ENCODE results near the gene NUCB2. TPM values are rescaled to one million over a fixed set of nuclear protein-coding genes. Genes with fewer than 3 reads are reported as not detected.
A peak's percentile ranks its signal among the peaks of the same experiment; 100 is the strongest.
"Not testable (repeated sequence)": the region's sequence is repeated elsewhere in the genome, so short reads cannot be mapped to it uniquely, and the experiment has no call there.

NUCB2 gene
- total RNA-seq = 10 to 100 TPM; 48.9 to 93.8 TPM

DNA sequence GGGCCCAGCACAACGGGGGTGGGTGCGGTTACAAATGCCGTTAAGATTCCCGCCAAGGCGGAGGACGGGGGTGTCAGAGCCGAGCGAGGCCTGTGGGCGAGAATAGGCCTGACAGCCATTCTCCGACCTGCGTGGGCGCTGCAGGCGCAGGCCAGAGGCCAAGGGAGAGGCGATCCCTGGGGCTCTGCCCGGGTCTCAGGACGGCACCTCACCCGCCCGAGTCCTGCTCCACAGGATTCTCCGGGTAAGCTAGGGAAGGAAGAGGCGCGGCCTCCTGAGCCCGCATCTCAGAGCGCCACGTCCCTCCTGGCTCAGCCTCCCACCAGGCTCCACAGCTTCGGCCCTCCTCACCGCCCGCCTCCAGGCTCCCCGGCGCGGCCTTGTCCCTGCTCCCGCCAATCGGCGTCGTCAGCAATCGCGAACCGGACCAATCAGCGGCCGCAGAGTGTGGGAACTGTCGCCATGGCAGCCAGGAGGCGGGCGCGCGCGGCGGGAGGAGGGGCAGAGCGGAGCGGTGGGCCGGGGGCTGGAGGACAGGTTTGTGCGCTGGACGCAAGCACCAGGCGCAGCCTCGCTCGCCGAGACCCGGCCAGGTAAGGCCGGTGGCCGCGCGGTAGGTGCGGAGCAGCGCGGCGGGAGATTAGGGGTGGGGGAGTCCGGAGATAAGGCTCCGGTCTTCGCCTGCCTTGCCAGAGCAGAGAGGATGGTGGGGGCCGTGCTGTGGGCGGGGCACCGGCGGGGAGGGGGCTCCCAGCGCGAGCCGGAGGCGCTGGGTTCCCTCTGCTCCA is at the start of gene NUCB2:
TSS of gene NUCB2 (plus strand) at position 504 of the 788 bp plus-strand sequence. CDS start 18,585 bp downstream, outside the sequence.
- H3K27me3 ChIP-seq (replicated peaks; ENCODE audit: insufficient read depth) = no peaks in the 10 kb centered on the region
- no peaks in the 10 kb centered on the region for H3K36me3 ChIP-seq
- peak; percentile 95 for ATAC-seq (ENCODE audit: insufficient number of reproducible peaks, low FRiP score, low read depth)
- peak within 1 kb of the TSS; percentile 74 to 83 for H3K27ac ChIP-seq
- DNase-seq (ENCODE audit: low spot score) = peak; percentile 91
- H3K9me3 ChIP-seq = no peaks in the 10 kb centered on the region
- H3K4me3 ChIP-seq = peak within 1 kb of the TSS; percentile 85
- H3K4me1 ChIP-seq (ENCODE audit: control insufficient read depth in 1 of 2, low read depth in 2 of 2) = peaks cover 4 to 8% of the 10 kb centered on the region in 2 donors
- TF ChIP-seq, protein P1, sequence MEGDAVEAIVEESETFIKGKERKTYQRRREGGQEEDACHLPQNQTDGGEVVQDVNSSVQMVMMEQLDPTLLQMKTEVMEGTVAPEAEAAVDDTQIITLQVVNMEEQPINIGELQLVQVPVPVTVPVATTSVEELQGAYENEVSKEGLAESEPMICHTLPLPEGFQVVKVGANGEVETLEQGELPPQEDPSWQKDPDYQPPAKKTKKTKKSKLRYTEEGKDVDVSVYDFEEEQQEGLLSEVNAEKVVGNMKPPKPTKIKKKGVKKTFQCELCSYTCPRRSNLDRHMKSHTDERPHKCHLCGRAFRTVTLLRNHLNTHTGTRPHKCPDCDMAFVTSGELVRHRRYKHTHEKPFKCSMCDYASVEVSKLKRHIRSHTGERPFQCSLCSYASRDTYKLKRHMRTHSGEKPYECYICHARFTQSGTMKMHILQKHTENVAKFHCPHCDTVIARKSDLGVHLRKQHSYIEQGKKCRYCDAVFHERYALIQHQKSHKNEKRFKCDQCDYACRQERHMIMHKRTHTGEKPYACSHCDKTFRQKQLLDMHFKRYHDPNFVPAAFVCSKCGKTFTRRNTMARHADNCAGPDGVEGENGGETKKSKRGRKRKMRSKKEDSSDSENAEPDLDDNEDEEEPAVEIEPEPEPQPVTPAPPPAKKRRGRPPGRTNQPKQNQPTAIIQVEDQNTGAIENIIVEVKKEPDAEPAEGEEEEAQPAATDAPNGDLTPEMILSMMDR (IDR thresholded peaks at IDR 0.05) = no peak

DNA sequence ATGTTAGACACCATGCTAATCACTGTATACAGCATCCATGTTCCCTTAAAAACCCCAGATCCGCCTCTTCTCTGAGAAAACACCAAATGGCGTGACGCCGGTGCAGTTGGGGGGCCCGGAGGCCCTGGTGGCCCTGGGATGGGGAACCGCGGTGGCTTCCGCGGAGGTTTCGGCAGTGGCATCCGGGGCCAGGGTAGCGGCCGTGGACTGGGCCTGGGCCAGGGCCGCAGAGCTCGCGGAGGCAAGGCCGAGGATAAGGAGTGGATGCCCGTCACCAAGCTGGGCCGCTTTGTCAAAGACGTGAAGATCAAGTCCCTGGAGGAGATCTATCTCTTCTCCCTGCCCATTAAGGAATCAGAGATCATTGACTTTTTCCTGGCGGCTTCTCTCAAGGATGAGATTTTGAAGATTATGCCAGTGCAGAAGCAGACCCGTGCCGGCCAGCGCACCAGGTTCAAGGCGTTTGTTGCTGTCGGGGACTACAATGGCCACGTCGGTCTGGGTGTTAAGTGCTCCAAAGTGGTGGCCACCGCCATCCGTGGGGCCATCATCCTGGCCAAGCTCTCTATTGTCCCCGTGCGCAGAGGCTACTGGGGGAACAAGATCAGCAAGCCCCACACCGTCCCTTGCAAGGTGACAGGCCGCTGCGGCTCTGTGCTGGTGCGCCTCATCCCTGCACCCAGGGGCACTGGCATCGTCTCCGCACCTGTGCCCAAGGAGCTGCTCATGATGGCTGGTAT is 48.2 kb upstream of the NUCB2 start:
- not testable (repeated sequence) for H3K27ac ChIP-seq; H3K9me3 ChIP-seq; H3K27me3 ChIP-seq (replicated peaks; ENCODE audit: insufficient read depth); DNase-seq (ENCODE audit: low spot score); H3K4me1 ChIP-seq (ENCODE audit: control insufficient read depth in 1 of 2, low read depth in 2 of 2); ATAC-seq (ENCODE audit: insufficient number of reproducible peaks, low FRiP score, low read depth); H3K4me3 ChIP-seq; H3K36me3 ChIP-seq

DNA sequence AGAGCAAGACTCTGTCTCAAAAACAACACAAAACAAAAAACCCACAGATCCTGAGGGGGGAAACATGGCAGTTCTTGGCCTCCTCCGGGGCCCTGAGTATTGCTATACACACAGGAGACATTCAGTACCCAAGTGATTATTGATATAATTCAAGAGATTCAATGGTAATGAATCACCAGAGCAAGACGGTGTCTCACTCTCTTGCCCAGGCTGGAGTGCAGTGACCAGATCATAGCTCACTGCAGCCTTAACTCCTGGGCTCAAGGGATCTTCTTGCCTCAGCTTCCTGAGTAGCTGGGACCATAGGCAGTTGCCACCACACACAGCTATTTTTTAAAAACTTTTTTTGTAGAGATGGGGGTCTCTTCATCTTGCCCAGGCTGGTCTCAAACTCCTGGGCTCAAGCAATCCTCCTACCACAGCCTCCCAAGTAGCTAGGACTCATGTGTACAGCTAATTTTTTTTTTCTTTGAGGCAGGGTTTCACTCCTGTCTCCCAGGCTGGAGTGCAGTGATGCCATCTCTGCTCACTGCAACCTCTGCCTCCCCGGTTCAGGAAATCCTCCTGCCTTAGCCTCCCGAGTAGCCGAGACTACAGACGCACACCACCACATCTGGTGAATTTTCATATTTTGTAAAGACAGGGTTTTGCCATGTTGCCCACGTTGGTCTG is 46.9 kb upstream of the NUCB2 start:
- Histone ChIP-seq H3K9me3 (no peaks in the 10 kb centered on the region), H3K27me3 (replicated peaks; ENCODE audit: insufficient read depth) (no peaks in the 10 kb centered on the region), H3K4me1 (ENCODE audit: control insufficient read depth in 1 of 2, low read depth in 2 of 2) (no peaks in the 10 kb centered on the region), H3K4me3 (no peak overlapping the region), H3K36me3 (no peaks in the 10 kb centered on the region), H3K27ac (no peak overlapping the region)
- ATAC-seq (ENCODE audit: insufficient number of reproducible peaks, low FRiP score, low read depth) (no peak), DNase-seq (ENCODE audit: low spot score) (no peak)
- TF ChIP-seq, protein P1 (IDR thresholded peaks at IDR 0.05) = no peak

DNA sequence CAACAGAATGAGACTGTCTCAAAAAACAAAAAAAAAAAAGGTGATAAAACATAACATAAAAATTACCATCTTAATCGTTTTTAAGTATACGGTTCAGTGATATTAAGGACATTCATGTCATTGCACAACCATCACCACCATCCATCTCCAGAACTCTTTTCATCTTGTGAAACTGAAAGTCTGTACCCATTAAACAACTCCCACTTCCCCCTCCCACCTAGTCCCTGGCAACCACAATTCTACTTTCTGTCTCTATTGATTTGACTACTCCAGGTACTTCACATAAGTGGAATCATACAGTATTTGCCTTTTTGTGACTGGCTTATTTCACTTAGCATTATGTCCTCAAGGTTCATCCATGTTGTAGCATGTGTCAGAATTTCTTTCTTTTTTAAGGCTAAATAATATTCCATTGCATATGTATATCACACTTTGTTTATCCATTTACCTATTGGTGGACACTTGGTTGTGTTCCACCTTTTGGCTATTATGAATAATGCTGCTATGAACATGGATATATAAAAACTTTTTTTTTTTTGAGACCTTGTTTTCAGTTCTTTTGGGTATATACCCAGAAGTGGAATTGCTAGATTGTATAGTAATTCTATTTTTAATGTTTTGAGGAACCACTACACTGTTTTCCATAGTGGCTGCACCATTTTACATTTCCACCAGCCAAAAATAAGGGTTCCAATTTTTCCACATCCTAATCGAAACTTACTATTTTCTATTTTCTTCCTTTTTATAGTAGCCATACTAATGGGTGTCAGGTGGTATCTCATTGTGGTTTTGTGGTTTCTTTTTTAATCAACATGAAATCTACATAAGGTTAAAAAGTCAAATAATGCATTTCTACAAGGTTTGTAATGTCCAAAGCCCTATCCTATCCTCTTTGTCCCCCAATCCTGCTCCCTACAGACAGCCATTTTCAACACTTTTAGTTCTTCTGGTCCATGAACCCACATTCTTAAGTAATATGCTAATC is 45.4 kb upstream of the NUCB2 start:
- Histone ChIP-seq H3K27ac (no peak overlapping the region), H3K27me3 (replicated peaks; ENCODE audit: insufficient read depth) (no peaks in the 10 kb centered on the region), H3K4me1 (ENCODE audit: control insufficient read depth in 1 of 2, low read depth in 2 of 2) (no peaks in the 10 kb centered on the region), H3K9me3 (no peaks in the 10 kb centered on the region), H3K36me3 (no peaks in the 10 kb centered on the region), H3K4me3 (no peak overlapping the region)
- TF ChIP-seq, protein P1 (IDR thresholded peaks at IDR 0.05) = no peak
- DNase-seq (ENCODE audit: low spot score) = no peak
- ATAC-seq (ENCODE audit: insufficient number of reproducible peaks, low FRiP score, low read depth) = no peak

DNA sequence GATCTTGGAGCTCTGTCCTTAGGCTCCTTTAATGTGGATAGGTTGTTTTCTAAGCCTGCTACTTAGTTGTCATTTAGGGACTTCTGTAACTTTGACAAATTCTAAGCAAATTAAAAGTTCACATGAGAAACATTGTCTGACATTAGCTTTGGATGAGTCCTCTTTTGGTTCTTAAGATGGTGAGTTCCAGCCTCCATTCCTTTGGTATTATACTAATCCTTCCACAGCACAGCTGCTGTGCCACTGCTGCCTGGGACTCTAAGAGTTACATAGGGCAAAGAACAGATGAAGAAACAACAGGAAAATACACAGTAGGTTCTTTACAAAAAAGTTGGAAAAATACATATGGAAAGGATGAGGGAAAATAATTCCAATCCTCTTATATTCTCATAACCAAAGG is 43.4 kb upstream of the NUCB2 start:
- TF ChIP-seq, protein P1 (IDR thresholded peaks at IDR 0.05) = no peak
- Histone ChIP-seq H3K4me3 (no peak overlapping the region), H3K27ac (no peak overlapping the region), H3K27me3 (replicated peaks; ENCODE audit: insufficient read depth) (no peaks in the 10 kb centered on the region), H3K9me3 (no peaks in the 10 kb centered on the region), H3K4me1 (ENCODE audit: control insufficient read depth in 1 of 2, low read depth in 2 of 2) (no peaks in the 10 kb centered on the region), H3K36me3 (no peaks in the 10 kb centered on the region)
- DNase-seq (ENCODE audit: low spot score) = no peak
- ATAC-seq (ENCODE audit: insufficient number of reproducible peaks, low FRiP score, low read depth) = no peak
